Endodermal cell (in vitro differentiated cells): ENCODE results near the gene ABCC10. TPM values are rescaled to one million over a fixed set of nuclear protein-coding genes. Genes with fewer than 3 reads are reported as not detected.
A peak's percentile ranks its signal among the peaks of the same experiment; 100 is the strongest.

ENCODE experiments used
- DNase-seq: peaks from one replicate; pipeline ENCODE4 v3.0.0-alpha.2; 2017
- H3K27ac ChIP-seq: 2 replicates; pipeline ENCODE4 v1.5.1; 2013; ENCODE audit warnings: mild to moderate bottlenecking, low read depth, low read length, moderate library complexity
- H3K27me3 ChIP-seq: 2 replicates; pipeline ENCODE4 v1.6.1; 2013; ENCODE audit warnings: mild to moderate bottlenecking, low read length, moderate library complexity; ENCODE audit not compliant: insufficient read depth, control insufficient read depth, poor library complexity, severe bottlenecking
- H3K36me3 ChIP-seq: 2 replicates; pipeline ENCODE4 v1.7.0; 2013; ENCODE audit warnings: mild to moderate bottlenecking, low read length, moderate library complexity; ENCODE audit not compliant: control insufficient read depth, insufficient read depth
- H3K4me1 ChIP-seq: one replicate; pipeline ENCODE4 v1.7.0; 2013; ENCODE audit warnings: low read length; ENCODE audit not compliant: control insufficient read depth, insufficient read depth
- H3K4me3 ChIP-seq: 2 replicates; pipeline ENCODE4 v1.5.1; 2013; ENCODE audit warnings: mild to moderate bottlenecking, low read length, moderate library complexity
- H3K9ac ChIP-seq: 2 replicates; pipeline ENCODE4 v1.6.1; 2013; ENCODE audit warnings: mild to moderate bottlenecking, low read length, moderate library complexity; ENCODE audit not compliant: poor library complexity, severe bottlenecking; ENCODE audit errors: extremely low read depth
- H3K9me3 ChIP-seq: 2 replicates; pipeline ENCODE4 v1.6.1; 2013; ENCODE audit warnings: mild to moderate bottlenecking, low read length, moderate library complexity; ENCODE audit not compliant: control insufficient read depth
- H3K27ac Mint-ChIP-seq: 2 replicates; pipeline ENCODE4 v1.8.0; 2020; ENCODE audit warnings: mixed read lengths
- H3K27me3 Mint-ChIP-seq: 2 replicates; pipeline ENCODE4 v1.8.0; 2021; ENCODE audit warnings: mild to moderate bottlenecking, mixed read lengths; ENCODE audit not compliant: insufficient read depth
- H3K36me3 Mint-ChIP-seq: 2 replicates; pipeline ENCODE4 v1.8.0; 2020; ENCODE audit warnings: low read depth, mixed read lengths
- H3K4me1 Mint-ChIP-seq: 2 replicates; pipeline ENCODE4 v1.8.0; 2020; ENCODE audit warnings: mixed read lengths
- H3K4me3 Mint-ChIP-seq: 2 replicates; pipeline ENCODE4 v1.8.0; 2020; ENCODE audit warnings: mild to moderate bottlenecking, moderate library complexity, mixed read lengths
- H3K9me3 Mint-ChIP-seq: 2 replicates; pipeline ENCODE4 v1.8.0; 2020; ENCODE audit warnings: mild to moderate bottlenecking, mixed read lengths
- CTCF ChIP-seq: fragments of 200-600 bp; sonication (generic); conservative IDR thresholded peaks from 2 replicates; pipeline ENCODE4 v1.5.0; 2021; ENCODE audit warnings: antibody characterized with exemption, mild to moderate bottlenecking
- WGBS, 2 experiments: methylation state at CpG; one replicate each; pipeline versions ENCODE4 v1.1.5 to v1.1.7; 2013; ENCODE audit warnings: missing lambda C conversion rate in 2 of 2, mixed read lengths in 1 of 2; ENCODE audit not compliant: insufficient coverage in 1 of 2, insufficient read length in 1 of 2; 5-methylcytosine and 5-hydroxymethylcytosine counted together
- total RNA-seq, 2 donors: library from RNA; stranded (reverse); fragmentation: NEBNext Ultra II Directional in 1 of 2; extraction: Animal tissue kit (Norgen Biotek cat#: 25700) in 1 of 2; gene quantifications; 2 replicates in 1 of 2; 3 replicates in 1 of 2; pipeline ENCODE4 v1.2.1, GENCODE V29; 2021

ABCC10 gene
- total RNA-seq, 2 donors from 2014 or later, result 34.1 to 44.8 TPM

- H3K9me3 Mint-ChIP-seq, result no peaks in the 10 kb centered on the region
- no peaks in the 10 kb centered on the region for H3K36me3 Mint-ChIP-seq
- peaks cover 9% of the 10 kb centered on the region for H3K4me1 ChIP-seq
- no peak overlapping the region for H3K4me3 Mint-ChIP-seq
- no peaks in the 10 kb centered on the region for H3K36me3 ChIP-seq
- DNase-seq, result no peak
- H3K9ac ChIP-seq, result no peak overlapping the region
- 89 to 100% methylated on average over 4 of the region's 4 CpGs for WGBS, 2 experiments
- peaks cover 10% of the 10 kb centered on the region for H3K27me3 Mint-ChIP-seq
- no peaks in the 10 kb centered on the region for H3K9me3 ChIP-seq
- H3K27ac ChIP-seq, result no peak overlapping the region
- H3K27me3 ChIP-seq, result no peaks in the 10 kb centered on the region
- H3K4me1 Mint-ChIP-seq, result peaks cover 11% of the 10 kb centered on the region
- H3K4me3 ChIP-seq, result no peak overlapping the region
- H3K27ac Mint-ChIP-seq, result no peak overlapping the region
- no peak for TF ChIP-seq CTCF
These were observed 40.4 kb downstream of the ABCC10 start for GRCh38 chr6:43467752-43468151.

- Mint-ChIP-seq H3K36me3 (no peaks in the 10 kb centered on the region), H3K4me3 (no peak overlapping the region), H3K4me1 (peaks cover 11% of the 10 kb centered on the region), H3K27ac (no peak overlapping the region), H3K27me3 (peaks cover 7% of the 10 kb centered on the region), H3K9me3 (no peaks in the 10 kb centered on the region)
- H3K9ac ChIP-seq, result no peak overlapping the region
- H3K27me3 ChIP-seq, result no peaks in the 10 kb centered on the region
- H3K4me3 ChIP-seq, result no peak overlapping the region
- H3K4me1 ChIP-seq, result peaks cover 9% of the 10 kb centered on the region
- 88 to 92% methylated on average over 2 to 4 of the region's 4 CpGs for WGBS, 2 experiments
- no peak for TF ChIP-seq CTCF
- H3K27ac ChIP-seq, result no peak overlapping the region
- H3K9me3 ChIP-seq, result no peaks in the 10 kb centered on the region
- DNase-seq, result no peak
- no peaks in the 10 kb centered on the region for H3K36me3 ChIP-seq
These were observed 40.9 kb downstream of the ABCC10 start for GRCh38 chr6:43468240-43468639.

- H3K4me1 ChIP-seq, result peaks cover 9% of the 10 kb centered on the region
- Mint-ChIP-seq H3K9me3 (no peaks in the 10 kb centered on the region), H3K36me3 (no peaks in the 10 kb centered on the region), H3K27ac (peak overlapping the region; percentile 86), H3K4me1 (peaks cover 11% of the 10 kb centered on the region), H3K4me3 (no peak overlapping the region), H3K27me3 (peaks cover 3% of the 10 kb centered on the region)
- H3K36me3 ChIP-seq, result no peaks in the 10 kb centered on the region
- no peak overlapping the region for H3K9ac ChIP-seq
- no peaks in the 10 kb centered on the region for H3K27me3 ChIP-seq
- no peak for TF ChIP-seq CTCF
- H3K4me3 ChIP-seq, result no peak overlapping the region
- 77 to 82% methylated on average over 9 to 13 of the region's 13 CpGs for WGBS, 2 experiments
- no peaks in the 10 kb centered on the region for H3K9me3 ChIP-seq
- H3K27ac ChIP-seq, result no peak overlapping the region
- DNase-seq, result peak; percentile 67
These were observed 41.7 kb downstream of the ABCC10 start for GRCh38 chr6:43468748-43469681.
